Measurements from ENCODE around the gene SNED1. TPM values are rescaled to one million over a fixed set of nuclear protein-coding genes. Genes with fewer than 3 reads are reported as not detected.

The SNED1 gene
- total RNA-seq, 1 donor from 2014 or later, result 34.9 TPM

DNA sequence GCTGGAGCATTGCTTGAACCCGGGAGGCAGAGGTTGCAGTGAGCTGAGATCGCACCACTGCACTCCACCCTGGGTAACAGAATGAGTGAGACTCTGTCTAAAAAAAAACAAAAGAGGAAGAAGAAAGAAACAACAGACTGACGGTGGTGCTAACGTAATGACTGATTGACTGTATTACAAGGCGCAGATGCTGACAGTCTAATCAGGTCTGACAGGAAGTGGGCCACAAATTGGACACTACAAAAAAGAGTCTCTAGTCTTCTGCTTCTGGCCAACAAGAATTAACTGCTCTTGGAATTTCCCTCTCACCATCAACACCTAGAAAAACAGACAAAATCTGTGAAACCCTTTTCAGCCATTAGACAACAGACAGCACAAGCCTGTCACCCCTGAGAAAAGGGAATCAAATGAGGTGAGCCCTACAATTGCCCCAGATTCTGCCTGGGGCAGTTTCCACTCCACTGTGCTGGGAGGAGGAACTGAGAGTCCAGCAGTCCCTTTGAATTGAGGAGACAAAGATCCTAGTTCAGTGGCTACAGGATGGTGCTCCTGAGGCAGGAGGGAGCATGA lies 43.3 kb downstream of the SNED1 start:
- no peak for DNase-seq (ENCODE audit: low spot score)
- ATAC-seq, result no peak

- DNase-seq (ENCODE audit: low spot score), result no peak
- ATAC-seq, result no peak
These were observed 45.2 kb downstream of the SNED1 start for GRCh38 chr2:241043581-241043980.

DNA sequence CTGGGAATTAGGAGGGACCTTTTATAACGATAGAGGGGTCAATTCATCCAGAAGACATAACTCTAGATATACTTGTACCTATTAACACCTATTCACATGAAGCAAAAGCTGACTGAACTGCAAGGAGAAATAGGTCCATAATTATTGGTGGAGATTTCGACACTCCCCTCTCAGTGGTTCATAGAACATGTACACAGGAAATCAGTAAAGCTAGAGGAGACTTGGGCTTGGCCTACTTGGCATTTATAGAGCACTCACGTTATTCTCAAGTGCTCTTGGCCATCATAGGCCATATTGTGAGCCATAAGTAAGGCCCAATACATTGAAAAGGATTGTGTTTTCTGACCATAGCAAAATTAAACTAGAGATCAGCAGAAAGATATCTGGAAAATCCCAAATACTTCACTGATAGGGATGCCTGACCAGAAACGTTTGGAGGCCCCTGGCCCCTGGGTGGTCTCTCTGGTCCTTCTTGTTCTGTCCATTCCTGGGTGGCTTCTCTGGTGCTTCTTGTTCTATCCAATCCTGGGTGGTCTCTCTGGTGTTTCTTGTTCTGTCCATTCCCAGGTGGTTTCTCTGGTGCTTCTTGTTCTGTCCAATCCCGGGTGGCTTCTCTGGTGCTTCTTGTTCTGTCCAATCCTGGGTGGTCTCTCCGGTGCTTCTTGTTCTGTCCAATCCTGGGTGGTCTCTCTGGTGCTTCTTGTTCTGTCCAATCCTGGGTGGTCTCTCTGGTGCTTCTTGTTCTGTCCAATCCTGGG lies 49.0 kb downstream of the SNED1 start:
- DNase-seq (ENCODE audit: low spot score) (no peak), ATAC-seq (no peak)

DNA sequence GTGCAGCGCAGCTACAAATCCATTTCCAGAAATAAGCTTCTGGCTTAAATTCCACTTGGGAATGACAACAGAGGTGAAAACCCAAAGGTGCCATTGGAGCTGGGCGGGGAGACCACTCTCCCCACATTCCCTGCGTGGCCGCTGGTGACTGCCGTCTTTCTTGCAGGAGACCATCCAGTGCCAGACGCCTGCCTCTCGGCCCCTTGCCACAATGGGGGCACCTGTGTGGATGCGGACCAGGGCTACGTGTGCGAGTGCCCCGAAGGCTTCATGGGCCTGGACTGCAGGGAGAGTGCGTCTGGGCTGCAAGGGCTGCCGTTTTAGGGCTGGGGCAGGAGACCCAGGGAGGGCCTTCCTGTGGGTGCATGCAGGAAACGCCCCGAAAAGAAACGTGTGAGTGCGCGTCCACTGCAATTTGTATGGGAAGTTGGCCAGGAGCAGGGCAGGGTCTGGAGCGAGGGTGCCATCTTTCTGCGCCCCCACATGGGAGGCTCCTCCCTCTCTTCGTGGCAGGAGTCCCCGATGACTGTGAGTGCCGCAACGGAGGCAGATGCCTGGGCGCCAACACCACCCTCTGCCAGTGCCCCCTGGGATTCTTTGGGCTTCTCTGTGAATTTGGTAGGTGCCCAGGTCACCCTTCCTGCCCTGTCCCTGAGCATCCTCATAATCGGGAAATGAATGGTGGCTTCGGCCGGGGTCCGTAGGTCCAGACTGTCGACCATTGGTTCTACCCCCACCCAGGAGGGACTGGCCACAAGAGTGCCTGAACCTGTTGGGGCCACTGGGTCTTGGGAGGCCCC lies 49.9 kb downstream of the SNED1 start:
- no peak for DNase-seq (ENCODE audit: low spot score)
- ATAC-seq, result no peak

- DNase-seq (ENCODE audit: low spot score), result no peak
These were observed 50.5 kb downstream of the SNED1 start for GRCh38 chr2:241048949-241049343.

GRCh38 chr2:241049739-241050623 lies 51.6 kb downstream of the SNED1 start:
- ATAC-seq (no peak), DNase-seq (ENCODE audit: low spot score) (no peak)

More at GRCh38 chr2:241048949-241049343, 50.5 kb downstream of the SNED1 start:
- no peak for ATAC-seq

DNA sequence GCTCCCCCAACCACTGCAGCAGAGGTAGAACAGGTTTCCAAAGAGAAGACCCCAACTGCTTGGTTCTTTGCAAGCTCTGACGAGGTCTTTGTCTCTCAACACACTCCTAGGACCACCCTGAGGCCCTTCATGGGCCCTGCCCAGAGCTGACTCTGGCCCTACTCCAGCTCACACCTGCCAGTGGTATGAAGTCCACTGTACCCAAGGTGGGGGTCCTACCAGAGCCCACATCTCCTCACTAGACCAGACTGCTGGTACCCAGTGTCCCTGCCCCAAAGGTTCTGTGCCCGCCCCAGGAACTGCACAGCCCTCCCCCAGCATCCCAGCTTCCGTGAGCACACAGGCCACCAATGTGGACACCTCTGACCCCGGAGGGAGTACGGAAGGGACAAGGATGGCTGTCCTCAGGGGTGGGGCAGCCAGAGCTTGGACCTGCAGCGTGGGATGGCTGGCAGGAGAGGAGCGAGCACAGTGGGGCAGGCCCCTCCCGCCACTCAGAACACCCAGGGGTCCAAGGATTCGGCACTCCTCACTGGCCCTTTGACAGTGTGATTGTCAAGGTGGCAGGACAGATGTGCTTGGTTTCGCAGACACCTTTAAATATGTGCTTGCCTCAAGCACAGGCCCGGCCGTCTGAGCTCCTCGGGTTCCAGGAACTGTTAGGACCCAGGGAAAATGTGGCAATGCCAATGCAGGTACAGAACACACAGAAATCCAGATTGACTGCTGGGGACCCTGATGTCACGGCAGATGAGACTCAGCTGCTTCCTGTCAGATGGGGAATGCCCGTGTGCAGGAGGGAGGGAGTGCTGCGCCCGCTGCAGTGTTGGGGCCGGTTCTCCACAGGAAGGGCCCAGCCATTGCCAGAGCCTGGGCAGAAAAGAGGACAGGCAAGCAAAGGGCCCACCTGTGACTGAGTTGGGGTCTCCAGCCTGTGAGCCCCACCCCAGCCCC lies 52.5 kb downstream of the SNED1 start:
- DNase-seq (ENCODE audit: low spot score), result no peak
- ATAC-seq, result no peak

DNA sequence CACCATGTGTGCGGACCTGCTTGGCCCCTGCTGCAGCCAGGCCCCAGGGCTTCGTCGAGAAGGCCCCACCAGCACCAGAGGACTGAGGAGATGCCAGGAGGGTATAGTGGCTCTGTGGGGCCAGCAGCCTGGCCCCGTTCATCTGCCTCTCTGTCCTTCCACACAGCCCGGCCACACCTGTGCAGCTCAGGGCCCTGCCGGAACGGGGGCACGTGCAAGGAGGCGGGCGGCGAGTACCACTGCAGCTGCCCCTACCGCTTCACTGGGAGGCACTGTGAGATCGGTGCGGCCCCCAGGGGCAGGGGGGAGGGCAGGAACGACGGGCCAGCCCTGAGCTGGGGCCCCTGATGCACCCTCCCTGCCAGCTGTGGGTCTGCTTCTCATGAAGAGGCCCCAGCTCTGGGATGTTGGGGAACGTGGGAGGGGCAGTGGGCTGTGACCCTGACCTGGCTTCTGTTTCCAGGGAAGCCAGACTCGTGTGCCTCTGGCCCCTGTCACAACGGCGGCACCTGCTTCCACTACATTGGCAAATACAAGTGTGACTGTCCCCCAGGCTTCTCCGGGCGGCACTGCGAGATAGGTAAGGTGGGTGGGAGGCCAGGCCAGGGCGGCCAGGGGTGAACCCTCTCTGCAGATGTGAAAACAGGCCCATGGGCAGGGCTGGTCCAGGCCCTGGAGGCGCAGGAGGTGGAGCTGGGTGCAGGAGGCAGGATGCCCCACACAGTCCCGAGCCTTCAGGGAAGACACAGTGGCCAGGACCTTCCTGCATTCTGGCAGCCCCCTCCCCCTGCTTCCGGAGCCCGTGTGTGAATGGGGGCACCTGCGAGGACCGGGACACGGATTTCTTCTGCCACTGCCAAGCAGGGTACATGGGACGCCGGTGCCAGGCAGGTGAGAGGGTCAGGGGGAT lies 53.4 kb downstream of the SNED1 start:
- ATAC-seq, result no peak
- no peak for DNase-seq (ENCODE audit: low spot score)

GRCh38 chr2:241052677-241053360 lies 54.4 kb downstream of the SNED1 start:
- no peak for DNase-seq (ENCODE audit: low spot score)
- no peak for ATAC-seq

DNA sequence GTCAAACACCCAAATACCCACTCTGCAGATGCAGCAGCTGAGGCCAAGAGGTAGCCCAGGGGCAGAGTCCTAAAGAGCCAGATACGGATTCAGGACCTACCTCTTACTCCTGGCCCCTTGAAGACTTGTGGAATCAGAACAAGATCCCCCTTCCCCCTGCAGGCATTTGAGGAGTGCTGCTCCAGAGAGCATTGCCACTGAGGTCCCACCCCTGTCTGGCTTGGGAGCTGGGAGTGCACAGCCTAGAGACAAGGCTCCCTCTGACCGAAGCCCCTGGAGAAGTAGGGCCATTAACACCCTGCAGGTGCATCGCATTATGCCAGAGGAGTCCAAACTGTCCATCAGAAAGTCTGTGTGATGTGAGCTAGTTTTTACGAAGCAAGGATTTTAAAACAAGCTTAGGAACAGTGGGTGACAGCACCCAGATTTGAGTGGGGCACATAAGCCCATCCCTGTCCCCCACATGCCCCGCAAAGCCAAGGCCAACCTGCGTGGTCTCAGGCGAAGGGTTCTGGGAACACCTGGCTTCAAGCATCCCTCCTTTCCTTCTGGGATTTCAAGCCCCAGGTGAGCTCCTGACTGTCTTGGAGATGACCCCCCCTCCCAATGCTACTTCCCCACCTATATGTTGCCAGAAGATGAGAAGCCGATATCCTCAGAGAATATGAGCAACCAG lies 55.3 kb downstream of the SNED1 start:
- DNase-seq (ENCODE audit: low spot score), result no peak
- ATAC-seq, result peak; percentile 9

DNA sequence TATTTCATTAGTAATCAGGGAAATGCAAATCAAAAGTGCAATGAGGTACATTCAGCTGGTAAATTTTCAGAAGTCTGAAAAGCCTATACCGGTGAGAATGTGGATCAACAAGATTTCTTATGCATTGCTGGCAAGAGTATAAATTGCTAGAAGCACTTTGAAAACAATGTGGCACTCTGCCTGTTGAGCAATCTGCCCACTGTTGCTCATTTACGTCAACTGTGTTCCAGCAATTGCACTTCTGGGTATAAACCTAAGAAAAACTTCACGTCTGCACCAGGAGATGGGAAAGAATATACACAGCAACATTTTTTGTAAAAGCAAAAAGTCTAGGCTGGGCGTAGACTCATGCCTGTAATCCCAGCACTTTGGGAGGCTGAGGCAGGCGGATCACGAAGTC lies 62.9 kb downstream of the SNED1 start:
- ATAC-seq, result no peak
- DNase-seq (ENCODE audit: low spot score), result no peak

GRCh38 chr2:241062389-241063092 lies 64.1 kb downstream of the SNED1 start:
- no peak for ATAC-seq
- DNase-seq (ENCODE audit: low spot score), result no peak

DNA sequence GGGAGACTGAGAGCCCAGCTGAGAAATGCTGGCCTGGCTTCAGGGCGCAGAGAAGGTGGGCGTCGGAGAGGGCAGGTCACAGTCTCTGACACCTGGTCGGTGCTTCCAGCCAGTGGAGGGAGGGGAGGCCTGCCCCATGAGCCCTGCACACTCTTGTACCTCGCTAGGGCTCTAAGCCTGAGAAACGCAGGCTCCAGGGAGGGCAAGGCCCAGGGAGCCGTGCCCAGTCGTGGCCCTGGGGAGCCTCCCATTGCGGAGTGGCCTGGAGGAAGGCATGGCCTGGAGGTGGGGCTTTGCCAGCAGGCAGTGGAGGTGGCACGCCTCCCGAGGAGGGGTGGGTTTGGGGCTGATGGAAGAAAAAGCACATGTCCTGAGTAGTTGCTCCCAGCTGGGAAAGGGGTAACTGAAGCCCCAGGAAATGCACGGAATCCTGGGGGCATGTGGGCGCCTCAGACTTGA lies 64.7 kb downstream of the SNED1 start:
- DNase-seq (ENCODE audit: low spot score), result peak; percentile 47

DNA sequence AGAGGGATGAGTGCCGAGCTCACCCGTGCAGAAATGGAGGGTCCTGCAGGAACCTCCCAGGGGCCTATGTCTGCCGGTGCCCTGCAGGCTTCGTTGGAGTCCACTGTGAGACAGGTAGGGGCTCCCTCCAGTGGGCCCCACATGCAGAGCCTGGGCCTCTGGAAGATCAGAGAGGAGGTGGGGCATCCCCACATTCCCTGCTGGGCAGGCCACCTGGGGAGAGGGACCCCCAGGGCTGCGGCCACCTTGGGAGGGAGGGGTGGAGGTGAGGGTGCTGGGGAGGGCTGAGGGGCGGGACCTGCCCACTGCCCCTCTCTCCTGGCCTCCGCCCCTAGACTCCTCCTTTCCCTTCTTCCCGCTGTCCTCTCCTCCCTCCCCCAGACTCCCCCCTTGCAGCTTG lies 65.2 kb downstream of the SNED1 start:
- DNase-seq (ENCODE audit: low spot score) (no peak), ATAC-seq (peak; percentile 10)

More for the DNA sequence above, 64.7 kb downstream of the SNED1 start:
- peak; percentile 11 for ATAC-seq

DNA sequence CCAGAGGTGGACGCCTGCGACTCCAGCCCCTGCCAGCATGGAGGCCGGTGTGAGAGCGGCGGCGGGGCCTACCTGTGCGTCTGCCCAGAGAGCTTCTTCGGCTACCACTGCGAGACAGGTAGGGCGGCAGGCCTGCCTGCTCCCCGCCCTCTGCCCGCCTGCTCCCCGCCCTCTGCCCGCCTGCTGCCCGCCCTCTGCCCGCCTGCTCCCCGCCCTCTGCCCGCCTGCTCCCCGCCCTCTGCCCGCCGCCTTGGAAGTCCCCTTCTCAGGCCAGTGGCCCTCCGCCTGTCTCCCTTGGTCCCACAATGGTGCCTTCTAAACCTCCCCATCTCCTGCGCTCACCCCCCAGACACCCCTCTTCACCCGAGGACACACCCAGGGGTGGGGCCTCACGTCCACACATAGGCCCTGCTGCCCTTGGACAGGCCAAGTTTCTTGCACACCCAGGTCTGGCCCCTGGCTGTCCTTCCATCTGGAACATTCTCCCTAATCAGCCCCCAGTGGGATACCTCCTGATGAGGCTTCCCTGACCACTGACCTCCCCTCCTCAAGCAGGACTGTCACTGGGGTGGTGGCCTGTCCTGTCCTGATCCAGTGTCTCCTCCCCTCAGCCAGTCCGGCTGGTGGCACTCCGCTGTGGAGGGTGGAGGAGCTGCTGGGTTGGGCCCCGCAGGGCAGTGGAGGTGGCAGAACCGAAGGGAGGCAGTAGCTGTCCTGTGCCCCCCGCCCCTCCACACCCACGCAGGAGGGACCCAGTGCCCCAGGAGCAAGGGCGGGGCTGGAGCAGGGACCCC lies 65.8 kb downstream of the SNED1 start:
- ATAC-seq, result peak; percentile 42
- peak; percentile 45 for DNase-seq (ENCODE audit: low spot score)

GRCh38 chr2:241064802-241065354 lies 66.5 kb downstream of the SNED1 start:
- no peak for ATAC-seq
- DNase-seq (ENCODE audit: low spot score), result no peak
